Stimulated activated CD8-positive, alpha-beta memory T cell treated with anti-CD3 and anti-CD28 coated beads, Interleukin-7, amount 100 ng/mL, for 4 hours (primary cell): ENCODE measurements around the gene CHMP3.

ENCODE experiments used
- DNase-seq, 2 donors: peaks; one replicate each; pipeline ENCODE4 v3.0.0-alpha.2; 2020; ENCODE audit warnings: low read depth in 2 of 2

CHMP3 gene

GRCh38 chr2:86468162-86469033 is 94.8 kb downstream of the CHMP3 start:
- DNase-seq: peak in 1 of 2 donors; percentile 9

GRCh38 chr2:86466306-86466705 is 96.9 kb downstream of the CHMP3 start:
- DNase-seq: no peak

- no peak for DNase-seq
These were observed 98.6 kb downstream of the CHMP3 start for GRCh38 chr2:86464652-86465051.

- DNase-seq: no peak
These were observed 102.0 kb downstream of the CHMP3 start for GRCh38 chr2:86461042-86461743.

- DNase-seq: no peak
These were observed 108.1 kb downstream of the CHMP3 start for GRCh38 chr2:86455181-86455580.

- no peak for DNase-seq
These were observed 109.0 kb downstream of the CHMP3 start for GRCh38 chr2:86454238-86454637.

GRCh38 chr2:86453836-86454235 is 109.4 kb downstream of the CHMP3 start:
- DNase-seq: no peak
